ENCODE data around the gene PFDN4.

- no peak for TF ChIP-seq CTCF (IDR thresholded peaks at IDR 0.05)
- TF ChIP-seq POLR2AphosphoS5 (IDR thresholded peaks at IDR 0.05): no peak
- no peak for TF ChIP-seq POLR2A (IDR thresholded peaks at IDR 0.05)
Observed at GRCh38 chr20:54231036-54231435, 23.1 kb downstream of the PFDN4 start.
